ENCODE data around the gene PWWP2B.
"Not testable (repeated sequence)": the region's sequence is repeated elsewhere in the genome, so short reads cannot be mapped to it uniquely, and the experiment has no call there.

- not testable (repeated sequence) for TF ChIP-seq EZH2phosphoT487 (IDR thresholded peaks at IDR 0.05; ENCODE audit: borderline replicate concordance); CTCF (conservative IDR thresholded peaks at IDR 0.05; ENCODE audit: low read length)
Observed at GRCh38 chr10:132380986-132381385, 16.0 kb upstream of the PWWP2B start.

All from Loucy (cell line).